Fibroblast of the aortic adventitia (primary cell): Measurements from ENCODE around the gene TEX101. TPM values are rescaled to one million over a fixed set of nuclear protein-coding genes. Genes with fewer than 3 reads are reported as not detected.
"Not testable (repeated sequence)": the region's sequence is repeated elsewhere in the genome, so short reads cannot be mapped to it uniquely, and the experiment has no call there.

Experiments
- DNase-seq: peaks from one replicate; pipeline ENCODE4 v3.0.0-alpha.2; 2010; ENCODE audit warnings: low read depth
- H3K4me3 ChIP-seq: 2 replicates; pipeline ENCODE4 v1.5.1; 2011; ENCODE audit warnings: low read depth, mild to moderate bottlenecking, control low read depth, low read length, moderate library complexity
- CTCF ChIP-seq: IDR thresholded peaks from 2 replicates; pipeline ENCODE4 v1.5.1; 2011; ENCODE audit warnings: mild to moderate bottlenecking, low read length, control low read depth, inconsistent platforms; ENCODE audit not compliant: insufficient read depth
- total RNA-seq: library from RNA; depleted of rRNA; stranded (reverse); fragments of >200 nt; gene quantifications from 2 replicates; pipeline ENCODE4 v1.2.3, GENCODE V29; 2012; ENCODE audit warnings: low replicate concordance

TEX101 gene, protein sequence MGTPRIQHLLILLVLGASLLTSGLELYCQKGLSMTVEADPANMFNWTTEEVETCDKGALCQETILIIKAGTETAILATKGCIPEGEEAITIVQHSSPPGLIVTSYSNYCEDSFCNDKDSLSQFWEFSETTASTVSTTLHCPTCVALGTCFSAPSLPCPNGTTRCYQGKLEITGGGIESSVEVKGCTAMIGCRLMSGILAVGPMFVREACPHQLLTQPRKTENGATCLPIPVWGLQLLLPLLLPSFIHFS
- total RNA-seq = not detected in 2 replicates

DNA sequence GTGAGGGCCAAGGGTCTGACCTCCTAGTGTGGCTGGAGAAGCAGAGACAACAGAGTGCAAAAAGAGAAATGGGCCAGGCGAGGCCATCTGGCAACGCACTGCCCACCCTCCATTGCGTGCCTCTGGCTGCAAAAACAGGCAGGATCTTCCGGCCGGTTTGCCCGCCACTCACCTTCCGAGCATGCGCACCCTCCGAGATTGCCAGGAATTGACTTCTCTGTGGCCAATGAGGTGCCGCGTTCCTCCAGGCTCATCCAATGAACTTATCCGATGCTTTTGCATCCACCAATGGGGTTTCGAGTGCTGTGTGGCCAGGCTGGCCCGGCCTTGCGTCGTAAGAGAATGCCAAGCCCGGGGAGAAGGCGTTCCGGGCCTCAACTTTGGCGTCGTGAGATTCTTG is at the start of gene TEX101:
Gene TEX101 (plus strand): TSS at position 337 of the 400 bp plus-strand sequence. CDS start 1,030 bp downstream, outside the sequence.
- H3K4me3 ChIP-seq = no peak within 1 kb of the TSS
- no peak for TF ChIP-seq CTCF
- DNase-seq = no peak

DNA sequence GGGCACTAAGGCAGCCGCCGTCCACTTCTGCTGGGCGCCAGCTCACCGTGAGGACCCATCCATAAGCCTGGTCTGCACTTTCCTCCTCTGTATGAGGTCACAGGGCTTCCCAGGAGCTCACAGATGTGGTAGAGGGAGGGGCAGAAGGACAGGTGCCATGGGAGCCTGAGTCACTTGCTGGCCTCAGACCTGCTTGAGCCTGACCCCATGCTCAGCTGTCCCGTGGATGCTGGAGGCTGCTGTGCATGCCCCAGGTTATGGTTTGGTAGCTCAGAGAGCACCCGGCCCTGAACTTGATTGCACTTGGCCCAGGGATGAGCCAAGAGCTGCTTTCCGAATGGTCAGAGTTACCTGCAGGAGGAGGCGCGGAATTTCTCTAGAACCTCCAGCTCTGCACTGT is 49.0 kb upstream of the TEX101 start:
- not testable (repeated sequence) for DNase-seq, H3K4me3 ChIP-seq

DNA sequence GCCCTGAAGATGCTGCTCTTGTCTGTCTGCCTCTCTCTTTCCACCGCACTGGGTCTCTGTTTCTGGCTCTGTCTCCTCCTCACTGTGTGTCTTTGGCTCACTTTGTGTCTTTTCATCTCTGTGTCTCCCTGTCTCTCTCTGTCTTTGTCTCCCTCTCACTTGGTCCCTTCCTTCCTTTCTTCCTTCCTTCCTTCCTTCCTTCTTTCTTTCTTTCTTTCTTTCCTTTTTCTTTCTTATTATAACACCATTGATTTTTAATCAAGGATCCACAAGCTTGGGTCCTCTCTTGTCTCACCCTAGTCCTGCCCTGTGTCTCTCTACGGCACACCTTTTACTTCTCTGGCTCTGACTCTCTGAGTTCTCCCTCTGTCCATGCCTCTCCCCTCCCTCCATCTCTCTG is 46.9 kb upstream of the TEX101 start:
- no peak overlapping the region for H3K4me3 ChIP-seq
- DNase-seq = no peak
- no peak for TF ChIP-seq CTCF

DNA sequence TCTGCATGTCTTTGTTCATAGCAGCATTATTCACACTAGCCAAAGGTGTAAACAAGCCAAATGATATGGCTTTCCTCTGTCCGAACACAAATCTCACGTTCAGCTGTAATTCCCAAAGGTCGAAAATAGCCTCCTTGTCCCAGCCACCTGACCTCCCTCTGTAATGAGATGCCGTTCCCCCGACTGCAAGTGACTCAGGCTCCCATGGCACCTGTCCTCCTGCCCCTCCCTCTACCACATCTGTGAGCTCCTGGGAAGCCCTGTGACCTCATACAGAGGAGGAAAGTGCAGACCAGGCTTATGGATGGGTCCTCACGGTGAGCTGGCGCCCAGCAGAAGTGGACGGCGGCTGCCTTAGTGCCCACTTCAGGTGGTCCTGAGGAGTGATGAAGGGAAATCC is 45.8 kb upstream of the TEX101 start:
- not testable (repeated sequence) for H3K4me3 ChIP-seq, DNase-seq

DNA sequence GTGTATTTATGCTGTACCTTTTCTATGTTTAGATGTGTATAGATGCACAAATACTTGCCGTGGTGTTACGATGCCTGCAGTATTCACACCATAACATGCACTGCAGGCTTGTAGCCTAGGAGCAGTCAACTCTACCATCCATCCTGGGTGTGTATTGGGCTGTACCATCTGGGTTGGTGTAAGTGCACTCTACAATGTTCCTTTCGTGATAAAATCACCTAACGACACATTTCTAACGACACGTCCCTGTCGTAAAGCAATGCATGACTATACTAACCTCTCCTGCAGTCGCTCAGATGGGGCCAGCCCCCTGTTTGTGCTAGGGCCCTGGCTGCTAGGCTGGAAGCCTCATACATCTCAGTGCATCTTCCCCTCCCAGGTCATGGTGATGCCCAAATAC is 42.8 kb upstream of the TEX101 start:
- TF ChIP-seq CTCF = no peak
- DNase-seq = no peak
- no peak overlapping the region for H3K4me3 ChIP-seq

DNA sequence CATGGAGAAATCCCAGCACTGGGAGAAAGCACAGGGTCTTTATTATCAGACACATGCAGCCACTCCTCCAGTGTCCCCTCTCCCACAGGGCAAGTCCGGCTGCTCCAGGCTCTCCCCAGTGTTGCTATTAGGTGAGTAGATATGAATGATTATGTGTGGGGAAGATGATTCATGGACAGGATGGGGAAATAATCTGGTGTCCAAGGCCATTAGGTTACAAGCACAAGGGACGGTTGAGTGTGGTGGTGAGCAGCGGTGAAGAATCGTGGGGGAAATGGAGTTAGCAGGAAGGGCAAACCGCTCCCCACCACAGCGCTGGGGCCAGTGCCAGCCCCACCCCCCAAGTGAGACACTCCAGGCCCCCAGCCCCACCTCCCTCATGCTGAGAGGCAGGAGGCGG is 42.2 kb upstream of the TEX101 start:
- no peak for DNase-seq
- no peak overlapping the region for H3K4me3 ChIP-seq
- TF ChIP-seq CTCF = no peak

DNA sequence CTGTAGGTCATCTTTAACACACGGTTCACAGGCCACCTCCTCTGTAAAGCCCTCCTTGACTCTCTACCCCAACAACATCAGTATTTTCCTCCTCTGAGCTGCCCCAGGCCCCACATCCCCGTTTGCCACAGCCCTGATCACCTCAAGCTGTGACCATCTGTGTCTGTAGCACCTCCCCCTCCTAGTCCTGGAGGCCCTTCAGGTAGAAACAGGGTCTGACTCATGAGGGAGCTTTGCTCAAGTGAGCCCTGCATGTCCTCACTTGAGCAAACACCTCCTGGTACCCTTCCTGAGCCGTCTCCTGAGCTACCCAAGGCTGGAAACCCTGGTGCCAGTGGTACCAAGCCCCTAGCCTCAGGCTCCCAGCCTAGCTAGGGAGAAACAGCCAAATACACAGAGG is 37.1 kb upstream of the TEX101 start:
- H3K4me3 ChIP-seq, DNase-seq: not testable (repeated sequence)

DNA sequence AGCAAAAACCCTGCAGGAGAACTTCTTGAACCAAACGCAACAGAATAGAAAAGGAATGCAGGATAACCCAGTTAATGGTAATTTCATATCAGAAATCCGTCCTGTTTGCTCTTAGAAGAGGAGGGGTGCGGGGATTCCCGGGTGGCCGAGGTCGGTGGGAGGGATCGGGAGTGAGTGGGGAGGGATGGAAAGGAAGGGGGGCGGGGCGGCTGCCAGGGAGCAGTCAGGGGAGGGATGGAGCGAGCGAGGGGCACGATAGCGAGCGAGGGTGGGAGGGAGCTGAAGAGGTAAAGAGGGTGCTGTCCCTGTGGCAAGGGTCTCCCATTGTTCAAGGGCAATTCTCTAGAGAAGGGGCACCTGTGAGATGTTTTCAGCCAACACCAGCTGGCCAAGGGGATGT is 34.7 kb upstream of the TEX101 start:
- no peak overlapping the region for H3K4me3 ChIP-seq
- DNase-seq = no peak
- TF ChIP-seq CTCF = no peak
